ENCODE data around the gene ELMO2.

The ELMO2 gene

DNA sequence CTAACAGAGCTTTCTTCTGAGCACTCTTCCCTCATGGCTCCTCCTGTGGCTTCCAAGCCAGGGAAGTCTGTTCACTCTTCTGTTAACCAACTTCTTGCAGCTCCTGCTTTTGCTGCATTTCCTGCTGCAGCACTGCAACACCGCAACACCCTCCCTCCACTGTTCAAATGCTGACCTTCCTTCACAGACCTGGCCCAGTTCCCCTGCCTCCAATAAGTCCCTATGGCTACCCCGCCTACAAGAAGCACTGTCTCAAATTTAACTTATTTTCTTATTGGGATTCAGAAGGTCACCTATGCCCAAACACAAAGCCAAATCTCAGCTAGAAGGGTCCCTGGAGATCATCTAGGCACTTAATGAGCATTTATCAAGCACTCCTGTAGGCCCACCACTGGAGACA, 44.6 kb downstream of the ELMO2 start:
- Histone ChIP-seq H3K4me3 (ENCODE audit: insufficient read length, low read depth) (no peak overlapping the region), H3K36me3 (ENCODE audit: insufficient read depth, insufficient read length, low read length) (peaks cover 70% of the 10 kb centered on the region), H3K4me1 (ENCODE audit: insufficient read depth, insufficient read length) (no peaks in the 10 kb centered on the region), H3K27me3 (ENCODE audit: insufficient read depth, insufficient read length) (no peaks in the 10 kb centered on the region), H3K9ac (ENCODE audit: insufficient read length, low read depth) (no peak overlapping the region), H3K9me3 (ENCODE audit: insufficient read depth, low read length) (no peaks in the 10 kb centered on the region)
- TF ChIP-seq ZNF274 (IDR thresholded peaks at IDR 0.05; ENCODE audit: low read depth, low read length) (no peak), YY1 (IDR thresholded peaks at IDR 0.05; ENCODE audit: insufficient read depth, insufficient read length) (no peak), SUZ12 (IDR thresholded peaks at IDR 0.05; ENCODE audit: extremely low read depth, insufficient read depth, insufficient read length) (no peak)
- DNase-seq (ENCODE audit: low read depth, low spot score) = no peak

DNA sequence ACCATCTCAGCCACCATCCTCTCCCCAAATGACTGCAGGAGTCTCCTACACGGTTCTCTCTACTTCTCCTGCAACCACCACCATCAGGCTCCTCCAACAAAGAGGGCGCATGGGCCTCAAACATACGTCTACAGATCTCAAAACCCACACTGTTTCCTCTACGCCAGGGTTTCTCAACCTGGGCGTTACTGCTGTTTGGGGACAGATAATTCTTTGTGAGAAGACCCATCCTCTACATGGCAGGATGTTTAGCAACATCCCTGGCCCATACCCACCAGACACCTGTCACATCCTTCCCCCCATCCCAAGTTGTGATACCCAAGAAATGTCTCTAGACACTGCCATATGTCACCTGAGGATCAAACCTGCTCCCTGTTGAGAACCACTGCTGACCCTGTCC, 45.0 kb downstream of the ELMO2 start:
- TF ChIP-seq ZNF274 (IDR thresholded peaks at IDR 0.05; ENCODE audit: low read depth, low read length) (no peak), SUZ12 (IDR thresholded peaks at IDR 0.05; ENCODE audit: extremely low read depth, insufficient read depth, insufficient read length) (no peak), YY1 (IDR thresholded peaks at IDR 0.05; ENCODE audit: insufficient read depth, insufficient read length) (no peak)
- peaks cover 67% of the 10 kb centered on the region for H3K36me3 ChIP-seq (ENCODE audit: insufficient read depth, insufficient read length, low read length)

GRCh38 chr20:46359233-46359751, 47.1 kb downstream of the ELMO2 start:
- no peaks in the 10 kb centered on the region for H3K9me3 ChIP-seq (ENCODE audit: insufficient read depth, low read length)
- no peak for DNase-seq (ENCODE audit: low read depth, low spot score)
- no peak overlapping the region for H3K4me3 ChIP-seq (ENCODE audit: insufficient read length, low read depth)
- no peaks in the 10 kb centered on the region for H3K27me3 ChIP-seq (ENCODE audit: insufficient read depth, insufficient read length)
- TF ChIP-seq SUZ12 (IDR thresholded peaks at IDR 0.05; ENCODE audit: extremely low read depth, insufficient read depth, insufficient read length) (no peak), ZNF274 (IDR thresholded peaks at IDR 0.05; ENCODE audit: low read depth, low read length) (no peak), YY1 (IDR thresholded peaks at IDR 0.05; ENCODE audit: insufficient read depth, insufficient read length) (no peak)
- H3K4me1 ChIP-seq (ENCODE audit: insufficient read depth, insufficient read length) = peaks cover 7% of the 10 kb centered on the region
- no peak overlapping the region for H3K9ac ChIP-seq (ENCODE audit: insufficient read length, low read depth)
- peaks cover 77% of the 10 kb centered on the region for H3K36me3 ChIP-seq (ENCODE audit: insufficient read depth, insufficient read length, low read length)

More for the DNA sequence above, 45.0 kb downstream of the ELMO2 start:
- H3K9me3 ChIP-seq (ENCODE audit: insufficient read depth, low read length) = no peaks in the 10 kb centered on the region
- H3K4me3 ChIP-seq (ENCODE audit: insufficient read length, low read depth) = no peak overlapping the region
- DNase-seq (ENCODE audit: low read depth, low spot score) = no peak
- no peaks in the 10 kb centered on the region for H3K27me3 ChIP-seq (ENCODE audit: insufficient read depth, insufficient read length)
- no peak overlapping the region for H3K9ac ChIP-seq (ENCODE audit: insufficient read length, low read depth)
- no peaks in the 10 kb centered on the region for H3K4me1 ChIP-seq (ENCODE audit: insufficient read depth, insufficient read length)

DNA sequence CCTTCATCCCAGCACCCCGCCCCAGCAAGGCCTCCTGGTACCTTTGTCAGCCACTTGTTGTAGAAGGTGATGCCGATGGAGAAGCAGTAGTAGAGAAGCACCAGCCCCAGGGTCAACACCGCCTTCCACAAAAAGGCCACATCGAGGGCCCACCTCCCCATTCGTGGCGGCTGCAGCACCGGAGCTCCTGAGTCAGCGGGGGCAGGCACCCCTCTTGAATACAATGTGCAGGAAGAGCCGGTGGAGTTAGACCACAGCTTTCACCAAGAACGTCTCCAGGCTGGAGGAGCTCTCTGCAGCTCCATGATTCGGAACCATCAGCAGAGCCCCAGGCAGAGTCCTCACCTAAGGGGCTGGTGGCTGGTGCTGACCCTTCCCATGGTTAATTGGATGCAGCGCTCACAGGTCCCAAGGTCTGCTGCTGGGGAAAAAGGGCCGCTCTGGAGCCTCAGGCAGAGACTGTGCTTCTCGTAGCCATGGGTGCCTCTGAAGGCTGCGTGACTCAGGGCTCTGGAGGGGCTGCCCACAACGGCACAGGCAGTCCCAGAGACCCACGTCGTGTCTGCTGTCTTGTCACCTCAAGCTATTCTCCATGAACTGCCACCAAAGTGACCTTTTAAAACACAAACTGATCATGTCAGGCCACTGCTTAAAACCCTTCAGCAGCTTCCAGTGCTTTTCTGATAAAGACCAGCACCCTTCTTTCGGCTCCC, 47.9 kb downstream of the ELMO2 start:
- Histone ChIP-seq H3K4me3 (ENCODE audit: insufficient read length, low read depth) (no peak overlapping the region), H3K36me3 (ENCODE audit: insufficient read depth, insufficient read length, low read length) (peaks cover 80% of the 10 kb centered on the region), H3K27me3 (ENCODE audit: insufficient read depth, insufficient read length) (no peaks in the 10 kb centered on the region), H3K9me3 (ENCODE audit: insufficient read depth, low read length) (no peaks in the 10 kb centered on the region), H3K9ac (ENCODE audit: insufficient read length, low read depth) (no peak overlapping the region), H3K4me1 (ENCODE audit: insufficient read depth, insufficient read length) (peaks cover 7% of the 10 kb centered on the region)
- no peak for TF ChIP-seq YY1 (IDR thresholded peaks at IDR 0.05; ENCODE audit: insufficient read depth, insufficient read length)
- TF ChIP-seq ZNF274 (IDR thresholded peaks at IDR 0.05; ENCODE audit: low read depth, low read length) = no peak
- no peak for TF ChIP-seq SUZ12 (IDR thresholded peaks at IDR 0.05; ENCODE audit: extremely low read depth, insufficient read depth, insufficient read length)
- DNase-seq (ENCODE audit: low read depth, low spot score) = no peak

GRCh38 chr20:46357030-46357514, 49.3 kb downstream of the ELMO2 start:
- peaks cover 7% of the 10 kb centered on the region for H3K4me1 ChIP-seq (ENCODE audit: insufficient read depth, insufficient read length)
- no peak overlapping the region for H3K4me3 ChIP-seq (ENCODE audit: insufficient read length, low read depth)
- H3K36me3 ChIP-seq (ENCODE audit: insufficient read depth, insufficient read length, low read length) = peaks cover 81% of the 10 kb centered on the region
- H3K9me3 ChIP-seq (ENCODE audit: insufficient read depth, low read length) = no peaks in the 10 kb centered on the region
- H3K27me3 ChIP-seq (ENCODE audit: insufficient read depth, insufficient read length) = no peaks in the 10 kb centered on the region
- H3K9ac ChIP-seq (ENCODE audit: insufficient read length, low read depth) = no peak overlapping the region
- DNase-seq (ENCODE audit: low read depth, low spot score) = no peak
- TF ChIP-seq YY1 (IDR thresholded peaks at IDR 0.05; ENCODE audit: insufficient read depth, insufficient read length) = no peak
- no peak for TF ChIP-seq SUZ12 (IDR thresholded peaks at IDR 0.05; ENCODE audit: extremely low read depth, insufficient read depth, insufficient read length)
- TF ChIP-seq ZNF274 (IDR thresholded peaks at IDR 0.05; ENCODE audit: low read depth, low read length) = no peak

GRCh38 chr20:46356195-46357029, 50.0 kb downstream of the ELMO2 start:
- H3K4me3 ChIP-seq (ENCODE audit: insufficient read length, low read depth) = no peak overlapping the region
- TF ChIP-seq YY1 (IDR thresholded peaks at IDR 0.05; ENCODE audit: insufficient read depth, insufficient read length) (no peak), SUZ12 (IDR thresholded peaks at IDR 0.05; ENCODE audit: extremely low read depth, insufficient read depth, insufficient read length) (no peak), ZNF274 (IDR thresholded peaks at IDR 0.05; ENCODE audit: low read depth, low read length) (no peak)
- no peak for DNase-seq (ENCODE audit: low read depth, low spot score)
- no peaks in the 10 kb centered on the region for H3K9me3 ChIP-seq (ENCODE audit: insufficient read depth, low read length)
- H3K4me1 ChIP-seq (ENCODE audit: insufficient read depth, insufficient read length) = peaks cover 13% of the 10 kb centered on the region
- H3K9ac ChIP-seq (ENCODE audit: insufficient read length, low read depth) = no peak overlapping the region
- H3K27me3 ChIP-seq (ENCODE audit: insufficient read depth, insufficient read length) = no peaks in the 10 kb centered on the region
- H3K36me3 ChIP-seq (ENCODE audit: insufficient read depth, insufficient read length, low read length) = peaks cover 81% of the 10 kb centered on the region

GRCh38 chr20:46355778-46356177, 50.6 kb downstream of the ELMO2 start:
- H3K9ac ChIP-seq (ENCODE audit: insufficient read length, low read depth) = no peak overlapping the region
- no peaks in the 10 kb centered on the region for H3K9me3 ChIP-seq (ENCODE audit: insufficient read depth, low read length)
- H3K27me3 ChIP-seq (ENCODE audit: insufficient read depth, insufficient read length) = no peaks in the 10 kb centered on the region
- TF ChIP-seq ZNF274 (IDR thresholded peaks at IDR 0.05; ENCODE audit: low read depth, low read length) = no peak
- no peak for TF ChIP-seq YY1 (IDR thresholded peaks at IDR 0.05; ENCODE audit: insufficient read depth, insufficient read length)
- TF ChIP-seq SUZ12 (IDR thresholded peaks at IDR 0.05; ENCODE audit: extremely low read depth, insufficient read depth, insufficient read length) = no peak
- DNase-seq (ENCODE audit: low read depth, low spot score) = no peak
- peaks cover 19% of the 10 kb centered on the region for H3K4me1 ChIP-seq (ENCODE audit: insufficient read depth, insufficient read length)
- peaks cover 79% of the 10 kb centered on the region for H3K36me3 ChIP-seq (ENCODE audit: insufficient read depth, insufficient read length, low read length)
- H3K4me3 ChIP-seq (ENCODE audit: insufficient read length, low read depth) = no peak overlapping the region
